GM20000 (cell line): ENCODE results near the gene NUTF2.
A peak's percentile ranks its signal among the peaks of the same experiment; 100 is the strongest.

ENCODE experiments used
- DNase-seq: peaks from one replicate; pipeline ENCODE4 v3.0.0; 2012; ENCODE audit warnings: low spot score
- CTCF ChIP-seq: IDR thresholded peaks from 2 replicates; pipeline ENCODE4 v1.5.1; 2012; ENCODE audit warnings: mild to moderate bottlenecking, control low read depth; ENCODE audit errors: extremely low read depth, missing control alignments

NUTF2 gene

GRCh38 chr16:67873435-67874370 is 27.0 kb downstream of the NUTF2 start:
- no peak for TF ChIP-seq CTCF
- peak; percentile 50 for DNase-seq

GRCh38 chr16:67874372-67874771 is 27.6 kb downstream of the NUTF2 start:
- no peak for TF ChIP-seq CTCF
- DNase-seq, result no peak

GRCh38 chr16:67877064-67877463 is 30.3 kb downstream of the NUTF2 start:
- TF ChIP-seq CTCF, result no peak
- no peak for DNase-seq

GRCh38 chr16:67878232-67878631 is 31.5 kb downstream of the NUTF2 start:
- no peak for TF ChIP-seq CTCF
- DNase-seq, result no peak

- no peak for TF ChIP-seq CTCF
- DNase-seq, result no peak
Observed at GRCh38 chr16:67878846-67879245, 32.1 kb downstream of the NUTF2 start.

- no peak for TF ChIP-seq CTCF
- no peak for DNase-seq
Observed at GRCh38 chr16:67879462-67879861, 32.7 kb downstream of the NUTF2 start.

GRCh38 chr16:67879936-67880335 is 33.2 kb downstream of the NUTF2 start:
- no peak for DNase-seq
- TF ChIP-seq CTCF, result no peak
